MM.1S (cell line): Measurements from ENCODE around the gene ADAM23.

Experiments used
- CTCF ChIP-seq: fragments of 300-600 bp; sonication (generic); IDR thresholded peaks from 2 replicates; pipeline ENCODE4 v1.5.1; 2016; ENCODE audit warnings: antibody characterized with exemption, low read length, mixed read lengths
- EZH2 ChIP-seq: fragments of 300-600 bp; sonication (generic); optimal IDR thresholded peaks from 2 replicates; pipeline ENCODE3; 2017; ENCODE audit warnings: low read depth, mild to moderate bottlenecking, antibody characterized with exemption, low read length, mixed read lengths
- EZH2phosphoT487 ChIP-seq: fragments of 300-600 bp; sonication (generic); IDR thresholded peaks from 2 replicates; pipeline ENCODE4 v1.6.1; 2018; ENCODE audit warnings: antibody characterized with exemption, low read length

- TF ChIP-seq CTCF (no peak), EZH2 (no peak), EZH2phosphoT487 (no peak)
These were observed 196.3 kb downstream of the ADAM23 start for GRCh38 chr2:206639636-206640035.
